K562 (cell line): ENCODE data around the gene NRSN2. TPM values are rescaled to one million over a fixed set of nuclear protein-coding genes. Genes with fewer than 3 reads are reported as not detected.

Source experiments
- ARHGAP35 ChIP-seq: fragments of 450-650 bp; IDR thresholded peaks from 2 replicates; pipeline ENCODE4 v1.6.1; 2018; ENCODE audit not compliant: partially characterized antibody
- BRF1 ChIP-seq: IDR thresholded peaks from 3 replicates; pipeline ENCODE4 v1.6.1; 2011; ENCODE audit warnings: borderline replicate concordance, mild to moderate bottlenecking; ENCODE audit not compliant: insufficient read length; ENCODE audit errors: extremely low read depth
- CBFA2T2 ChIP-seq: fragments of 450-650 bp; conservative IDR thresholded peaks from 2 replicates; pipeline ENCODE4 v1.6.1; 2017; ENCODE audit warnings: mild to moderate bottlenecking
- CREB3 ChIP-seq: fragments of 450-650 bp; conservative IDR thresholded peaks from 2 replicates; pipeline ENCODE4 v1.6.1; 2016; ENCODE audit warnings: missing genetic modification characterization, low read depth, mild to moderate bottlenecking, missing compliant biosample characterization, moderate library complexity
- FOXM1 ChIP-seq, 2 experiments: fragments of 450-650 bp in 1 of 2; sonication (generic) in 1 of 2; formaldehyde crosslinking in 1 of 2; IDR thresholded peaks; 2 replicates each; pipeline versions ENCODE4 v1.6.1 to v1.9.0; 2017 to 2022; ENCODE audit warnings: low read depth in 2 of 2, mild to moderate bottlenecking in 2 of 2, missing genetic modification reagents in 1 of 2, moderate library complexity in 1 of 2
- GABPB1 ChIP-seq: sonication (generic); formaldehyde crosslinking; IDR thresholded peaks from 2 replicates; pipeline ENCODE4 v1.8.0; 2022; ENCODE audit warnings: mild to moderate bottlenecking, missing genetic modification reagents
- GTF2E2 ChIP-seq: fragments of 200-800 bp; sonication (Bioruptor generic); IDR thresholded peaks from 2 replicates; pipeline ENCODE4 v1.6.1; 2016; ENCODE audit warnings: missing genetic modification characterization, missing compliant biosample characterization
- HCFC1 ChIP-seq: IDR thresholded peaks from 2 replicates; pipeline ENCODE4 v1.6.1; 2012; ENCODE audit warnings: low read depth, low read length, improper control_type of control experiment
- ILK ChIP-seq: fragments of 450-650 bp; IDR thresholded peaks from 2 replicates; pipeline ENCODE4 v1.6.1; 2016; ENCODE audit warnings: missing genetic modification characterization, low read depth, mild to moderate bottlenecking, missing compliant biosample characterization, moderate library complexity, borderline replicate concordance
- NR1H2 ChIP-seq: sonication (generic); formaldehyde crosslinking; IDR thresholded peaks from 2 replicates; pipeline ENCODE4 v1.4.0; 2020; ENCODE audit warnings: mild to moderate bottlenecking, missing genetic modification reagents
- PCBP1 ChIP-seq: fragments of 200-400 bp; formaldehyde crosslinking; IDR thresholded peaks from 2 replicates; pipeline ENCODE4 v1.6.1; 2018; ENCODE audit warnings: mild to moderate bottlenecking, low read depth, low read length; ENCODE audit not compliant: poor library complexity, severe bottlenecking
- POLR2AphosphoS2 ChIP-seq: IDR thresholded peaks from 2 replicates; pipeline ENCODE4 v1.6.1; 2012; ENCODE audit warnings: low read length, improper control_type of control experiment
- RBM15 ChIP-seq: fragments of 200-400 bp; formaldehyde crosslinking; IDR thresholded peaks from 2 replicates; pipeline ENCODE4 v1.6.1; 2018; ENCODE audit warnings: mild to moderate bottlenecking, low read length, moderate library complexity; ENCODE audit not compliant: insufficient read depth
- RFX5 ChIP-seq: IDR thresholded peaks from 2 replicates; pipeline ENCODE4 v1.6.1; 2011; ENCODE audit warnings: low read depth, mild to moderate bottlenecking, improper control_type of control experiment, low read length
- SMARCB1 ChIP-seq: IDR thresholded peaks from 2 replicates; pipeline ENCODE4 v1.6.1; 2011; ENCODE audit warnings: improper control_type of control experiment, low read depth; ENCODE audit not compliant: insufficient read length
- SP2 ChIP-seq: IDR thresholded peaks from 2 replicates; pipeline ENCODE4 v1.6.1; 2011; ENCODE audit warnings: mild to moderate bottlenecking, low read depth, low read length, moderate library complexity; ENCODE audit not compliant: poor library complexity, severe bottlenecking; ENCODE audit errors: extremely low read depth
- TAL1 ChIP-seq: fragments of 450-650 bp; IDR thresholded peaks from 2 replicates; pipeline ENCODE4 v1.6.1; 2016; ENCODE audit warnings: mild to moderate bottlenecking
- WHSC1 ChIP-seq: IDR thresholded peaks from one replicate; pipeline ENCODE4 v1.6.1; 2012; ENCODE audit warnings: low read length, control low read depth, inconsistent platforms
- ZNF324 ChIP-seq: fragments of 250-450 bp; sonication (Bioruptor Pico); IDR thresholded peaks from 2 replicates; pipeline ENCODE4 v1.4.0; 2020; ENCODE audit warnings: mild to moderate bottlenecking
- ZNF445 ChIP-seq: fragments of 250-450 bp; sonication (Bioruptor Pico); IDR thresholded peaks from 2 replicates; pipeline ENCODE4 v1.4.0; 2020; ENCODE audit warnings: low read depth, mild to moderate bottlenecking, moderate library complexity
- ZNF561 ChIP-seq: fragments of 450-650 bp; formaldehyde crosslinking; conservative IDR thresholded peaks from 2 replicates; pipeline ENCODE4 v1.4.0; 2020; ENCODE audit warnings: mild to moderate bottlenecking, moderate library complexity
- polyA plus RNA-seq, 8 experiments: library from polyadenylated mRNA; depleted of rRNA in 4 of 8; stranded (reverse) in 5 of 8; unstranded in 3 of 8; fragments of >200 nt; fragmentation: Nextera tagmentation in 2 of 8; fragmentation: Illumina TruSeq in 1 of 8; extraction: Ambion mirVana in 2 of 8; extraction: Trizol in 1 of 8; gene quantifications; 2 replicates each; pipeline versions ENCODE4 v1.2.1 to v1.2.3, GENCODE V29; 2011 to 2014; ENCODE audit warnings: inconsistent platforms in 1 of 8, missing spikeins in 1 of 8
- total RNA-seq, 7 experiments: library from RNA; depleted of rRNA in 6 of 7; stranded (reverse); fragments of >200 nt in 6 of 7; fragmentation: Illumina TruSeq in 2 of 7; extraction: Trizol in 2 of 7; gene quantifications; 2 replicates each; pipeline versions ENCODE4 v1.2.1 to v1.2.3, GENCODE V29; 2011 to 2021; ENCODE audit warnings: low replicate concordance in 1 of 7
- TF ChIP-seq, protein P1 (sequence below), 2 experiments: fragments of 450-650 bp in 1 of 2; sonication (generic) in 1 of 2; formaldehyde crosslinking in 1 of 2; IDR thresholded peaks in 1 of 2; conservative IDR thresholded peaks in 1 of 2; 2 replicates each; pipeline versions ENCODE4 v1.6.1 to v1.8.1; 2016 to 2023; ENCODE audit warnings: mild to moderate bottlenecking in 2 of 2, moderate library complexity in 2 of 2, inconsistent platforms in 1 of 2, missing genetic modification reagents in 1 of 2
- TF ChIP-seq, protein P2 (sequence below): fragments of 250-450 bp; sonication (Bioruptor Pico); IDR thresholded peaks from 2 replicates; pipeline ENCODE4 v1.5.0; 2021
- TF ChIP-seq, protein P3 (sequence below): fragments of 450-650 bp; IDR thresholded peaks from 2 replicates; pipeline ENCODE4 v1.6.1; 2017; ENCODE audit warnings: antibody characterized with exemption

The NRSN2 gene
- total and polyA plus RNA-seq, 9 of the 15 experiments (the other 6 are each of a cell fraction or from before 2014, with no cell fraction given): 7.5 to 29.7 (median 11.1) TPM

DNA sequence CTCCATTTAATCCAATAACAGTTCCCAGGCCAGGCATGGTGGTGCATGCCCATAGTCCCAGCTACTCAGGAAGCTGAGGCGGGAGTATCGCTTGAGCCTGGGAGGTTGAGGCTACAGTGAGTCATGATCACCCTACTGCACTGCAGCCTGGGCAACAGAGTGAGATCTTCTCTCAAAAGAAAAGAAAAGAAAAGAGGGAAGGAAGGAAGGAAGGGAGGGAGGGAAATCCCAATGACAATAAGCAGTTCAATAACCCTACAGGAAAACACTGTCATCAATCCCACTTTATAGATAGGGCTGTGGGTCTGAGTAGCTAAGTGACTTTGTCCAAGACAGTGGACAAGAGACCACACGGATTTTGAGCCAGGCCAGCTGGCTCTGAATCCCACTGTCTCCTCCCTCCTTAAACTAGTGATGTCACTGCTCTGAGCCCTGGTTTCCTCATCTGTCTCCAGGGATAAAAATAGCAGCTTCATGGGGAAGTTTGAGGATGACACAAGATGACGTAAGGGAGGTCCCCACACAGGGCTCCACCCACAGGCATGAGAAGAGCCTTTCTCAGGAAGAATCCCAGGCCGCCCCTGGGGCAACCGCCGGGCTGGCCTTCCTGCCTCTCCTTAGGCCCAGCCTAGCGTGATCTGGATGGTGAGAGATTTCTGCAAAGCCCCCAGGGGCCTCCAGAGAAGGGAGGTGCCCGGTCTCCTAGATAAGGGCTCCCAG lies 26.4 kb downstream of the NRSN2 start (continued):
- no peak for TF ChIP-seq FOXM1 (IDR thresholded peaks at IDR 0.05; ENCODE audit: low read depth)
- TF ChIP-seq FOXM1 (CRISPR knock-in tag; IDR thresholded peaks at IDR 0.05; ENCODE audit: low read depth): no peak
- TF ChIP-seq SMARCB1: no peak
- no peak for TF ChIP-seq RBM15
- TF ChIP-seq ZNF561 (CRISPR knock-in tag): no peak
- TF ChIP-seq GTF2E2 (tag): no peak
- no peak for TF ChIP-seq BRF1
- TF ChIP-seq TAL1: 0 out of 2 replicates have a peak, but pooled peaks have one; percentile 12
- TF ChIP-seq NR1H2: no peak
- TF ChIP-seq SP2: no peak
- TF ChIP-seq CBFA2T2: peak; percentile 48
- TF ChIP-seq ILK (tag): no peak
- 0 out of 2 replicates have a peak, but pooled peaks have one; percentile 54 for TF ChIP-seq RFX5
- TF ChIP-seq, protein P1, sequence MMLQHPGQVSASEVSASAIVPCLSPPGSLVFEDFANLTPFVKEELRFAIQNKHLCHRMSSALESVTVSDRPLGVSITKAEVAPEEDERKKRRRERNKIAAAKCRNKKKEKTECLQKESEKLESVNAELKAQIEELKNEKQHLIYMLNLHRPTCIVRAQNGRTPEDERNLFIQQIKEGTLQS (IDR thresholded peaks at IDR 0.05): peak; percentile 97
- TF ChIP-seq, protein P1 (CRISPR knock-in tag; conservative IDR thresholded peaks at IDR 0.05): no peak
- TF ChIP-seq ZNF445 (CRISPR knock-in tag): no peak
- TF ChIP-seq, protein P2, sequence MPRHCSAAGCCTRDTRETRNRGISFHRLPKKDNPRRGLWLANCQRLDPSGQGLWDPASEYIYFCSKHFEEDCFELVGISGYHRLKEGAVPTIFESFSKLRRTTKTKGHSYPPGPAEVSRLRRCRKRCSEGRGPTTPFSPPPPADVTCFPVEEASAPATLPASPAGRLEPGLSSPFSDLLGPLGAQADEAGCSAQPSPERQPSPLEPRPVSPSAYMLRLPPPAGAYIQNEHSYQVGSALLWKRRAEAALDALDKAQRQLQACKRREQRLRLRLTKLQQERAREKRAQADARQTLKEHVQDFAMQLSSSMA (CRISPR knock-in tag): no peak
- TF ChIP-seq GABPB1 (CRISPR knock-in tag): peak; percentile 52; the same call in 1 of the 2 replicates
- no peak for TF ChIP-seq ZNF324 (CRISPR knock-in tag)
- 0 out of 2 replicates have a peak, but pooled peaks have one; percentile 50 for TF ChIP-seq POLR2AphosphoS2
- TF ChIP-seq HCFC1: no peak
- TF ChIP-seq PCBP1: no peak
- TF ChIP-seq ARHGAP35: no peak
- no peak for TF ChIP-seq CREB3 (tag)
- TF ChIP-seq, protein P3, sequence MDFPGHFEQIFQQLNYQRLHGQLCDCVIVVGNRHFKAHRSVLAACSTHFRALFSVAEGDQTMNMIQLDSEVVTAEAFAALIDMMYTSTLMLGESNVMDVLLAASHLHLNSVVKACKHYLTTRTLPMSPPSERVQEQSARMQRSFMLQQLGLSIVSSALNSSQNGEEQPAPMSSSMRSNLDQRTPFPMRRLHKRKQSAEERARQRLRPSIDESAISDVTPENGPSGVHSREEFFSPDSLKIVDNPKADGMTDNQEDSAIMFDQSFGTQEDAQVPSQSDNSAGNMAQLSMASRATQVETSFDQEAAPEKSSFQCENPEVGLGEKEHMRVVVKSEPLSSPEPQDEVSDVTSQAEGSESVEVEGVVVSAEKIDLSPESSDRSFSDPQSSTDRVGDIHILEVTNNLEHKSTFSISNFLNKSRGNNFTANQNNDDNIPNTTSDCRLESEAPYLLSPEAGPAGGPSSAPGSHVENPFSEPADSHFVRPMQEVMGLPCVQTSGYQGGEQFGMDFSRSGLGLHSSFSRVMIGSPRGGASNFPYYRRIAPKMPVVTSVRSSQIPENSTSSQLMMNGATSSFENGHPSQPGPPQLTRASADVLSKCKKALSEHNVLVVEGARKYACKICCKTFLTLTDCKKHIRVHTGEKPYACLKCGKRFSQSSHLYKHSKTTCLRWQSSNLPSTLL: no peak
- no peak for TF ChIP-seq WHSC1
